ENCODE data around the gene HEPACAM.

Gene HEPACAM

DNA sequence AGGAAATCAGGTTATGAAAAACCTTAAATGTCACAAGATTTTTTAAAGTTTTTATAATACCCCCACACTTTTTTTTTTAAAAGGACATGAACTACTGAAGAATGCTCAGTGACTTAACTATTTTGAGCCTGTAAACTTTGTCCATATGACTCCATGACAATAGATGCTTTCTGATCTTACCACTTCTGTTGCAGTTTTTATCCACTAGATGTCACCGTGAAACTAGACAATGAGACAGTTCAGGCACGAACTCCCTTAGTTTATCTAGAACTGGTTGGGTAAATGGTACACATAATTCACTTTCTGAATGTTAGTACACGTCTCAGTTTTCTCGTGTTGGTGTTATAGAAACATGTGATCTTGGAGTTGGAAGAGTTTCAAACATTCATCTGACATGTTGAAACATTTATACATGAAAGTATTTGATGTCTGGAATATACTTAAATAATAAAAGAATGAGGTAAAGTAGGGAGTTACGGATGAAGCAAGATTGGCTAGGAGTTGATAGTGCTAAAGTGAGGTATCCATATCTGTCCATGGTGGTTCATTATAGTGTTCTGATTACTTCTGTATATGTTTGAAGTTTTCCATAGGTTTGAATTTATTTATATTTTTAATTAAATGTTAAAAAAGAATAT is 26.2 kb upstream of the HEPACAM start:
- Histone ChIP-seq H3K4me1 (no peaks in the 10 kb centered on the region), H3K36me3 (ENCODE audit: control insufficient read depth, insufficient read depth, low read length) (no peaks in the 10 kb centered on the region), H3K9ac (no peak overlapping the region), H3K79me2 (no peaks in the 10 kb centered on the region), H3K27me3 (ENCODE audit: control insufficient read depth, insufficient read depth, low read length) (no peaks in the 10 kb centered on the region), H3K4me3 (ENCODE audit: low read depth, low read length) (no peak overlapping the region), H3K27ac (no peak overlapping the region), H3K9me3 (ENCODE audit: control insufficient read depth, low read length) (no peaks in the 10 kb centered on the region), H2AFZ (no peak overlapping the region), H3K4me2 (ENCODE audit: low read length) (no peak overlapping the region)
- TF ChIP-seq, protein P1, sequence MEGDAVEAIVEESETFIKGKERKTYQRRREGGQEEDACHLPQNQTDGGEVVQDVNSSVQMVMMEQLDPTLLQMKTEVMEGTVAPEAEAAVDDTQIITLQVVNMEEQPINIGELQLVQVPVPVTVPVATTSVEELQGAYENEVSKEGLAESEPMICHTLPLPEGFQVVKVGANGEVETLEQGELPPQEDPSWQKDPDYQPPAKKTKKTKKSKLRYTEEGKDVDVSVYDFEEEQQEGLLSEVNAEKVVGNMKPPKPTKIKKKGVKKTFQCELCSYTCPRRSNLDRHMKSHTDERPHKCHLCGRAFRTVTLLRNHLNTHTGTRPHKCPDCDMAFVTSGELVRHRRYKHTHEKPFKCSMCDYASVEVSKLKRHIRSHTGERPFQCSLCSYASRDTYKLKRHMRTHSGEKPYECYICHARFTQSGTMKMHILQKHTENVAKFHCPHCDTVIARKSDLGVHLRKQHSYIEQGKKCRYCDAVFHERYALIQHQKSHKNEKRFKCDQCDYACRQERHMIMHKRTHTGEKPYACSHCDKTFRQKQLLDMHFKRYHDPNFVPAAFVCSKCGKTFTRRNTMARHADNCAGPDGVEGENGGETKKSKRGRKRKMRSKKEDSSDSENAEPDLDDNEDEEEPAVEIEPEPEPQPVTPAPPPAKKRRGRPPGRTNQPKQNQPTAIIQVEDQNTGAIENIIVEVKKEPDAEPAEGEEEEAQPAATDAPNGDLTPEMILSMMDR (IDR thresholded peaks at IDR 0.05): peak; percentile 53

DNA sequence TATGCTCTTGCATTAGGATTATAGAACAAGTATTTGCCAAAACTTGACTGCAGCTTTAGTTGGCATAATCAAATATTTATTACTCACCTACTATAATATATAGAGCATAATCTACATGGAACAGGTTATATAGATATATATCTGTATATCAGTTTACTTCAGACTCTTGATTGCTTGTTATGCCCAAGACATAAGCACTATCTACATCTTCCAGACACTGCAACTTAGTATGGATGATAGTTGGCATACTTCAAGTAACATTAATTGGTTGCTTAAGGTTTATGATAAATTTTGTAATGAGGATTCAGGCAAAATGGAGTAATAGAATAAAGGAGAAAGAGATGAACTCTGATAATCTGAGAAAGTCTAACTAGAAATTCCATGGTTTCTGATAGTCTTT is 19.2 kb upstream of the HEPACAM start:
- Histone ChIP-seq H3K9ac (no peak overlapping the region), H3K79me2 (no peaks in the 10 kb centered on the region), H2AFZ (no peak overlapping the region), H3K4me1 (no peaks in the 10 kb centered on the region), H3K9me3 (ENCODE audit: control insufficient read depth, low read length) (no peaks in the 10 kb centered on the region), H3K27ac (no peak overlapping the region), H3K27me3 (ENCODE audit: control insufficient read depth, insufficient read depth, low read length) (no peaks in the 10 kb centered on the region), H3K4me3 (ENCODE audit: low read depth, low read length) (no peak overlapping the region), H3K4me2 (ENCODE audit: low read length) (no peak overlapping the region), H3K36me3 (ENCODE audit: control insufficient read depth, insufficient read depth, low read length) (no peaks in the 10 kb centered on the region)
- TF ChIP-seq, protein P1 (IDR thresholded peaks at IDR 0.05): no peak

GRCh38 chr11:124954590-124954955 is 18.7 kb upstream of the HEPACAM start:
- no peaks in the 10 kb centered on the region for H3K79me2 ChIP-seq
- peak overlapping the region; percentile 80 for H3K27ac ChIP-seq
- peak overlapping the region; percentile 86 for H3K4me2 ChIP-seq (ENCODE audit: low read length)
- peak overlapping the region; percentile 73 for H3K4me3 ChIP-seq (ENCODE audit: low read depth, low read length)
- no peaks in the 10 kb centered on the region for H3K9me3 ChIP-seq (ENCODE audit: control insufficient read depth, low read length)
- TF ChIP-seq, protein P1 (IDR thresholded peaks at IDR 0.05): no peak
- peak overlapping the region; percentile 93 for H2AFZ ChIP-seq
- H3K4me1 ChIP-seq: no peaks in the 10 kb centered on the region
- no peaks in the 10 kb centered on the region for H3K36me3 ChIP-seq (ENCODE audit: control insufficient read depth, insufficient read depth, low read length)
- no peaks in the 10 kb centered on the region for H3K27me3 ChIP-seq (ENCODE audit: control insufficient read depth, insufficient read depth, low read length)
- H3K9ac ChIP-seq: no peak overlapping the region

- Histone ChIP-seq H2AFZ (peak within 1 kb of the TSS; percentile 93), H3K27ac (peak within 1 kb of the TSS; percentile 80), H3K9me3 (ENCODE audit: control insufficient read depth, low read length) (no peaks in the 10 kb centered on the region), H3K4me3 (ENCODE audit: low read depth, low read length) (peak within 1 kb of the TSS; percentile 73), H3K4me1 (no peaks in the 10 kb centered on the region), H3K36me3 (ENCODE audit: control insufficient read depth, insufficient read depth, low read length) (no peaks in the 10 kb centered on the region), H3K9ac (peak within 1 kb of the TSS; percentile 53), H3K27me3 (ENCODE audit: control insufficient read depth, insufficient read depth, low read length) (no peaks in the 10 kb centered on the region), H3K4me2 (ENCODE audit: low read length) (peak within 1 kb of the TSS; percentile 86), H3K79me2 (no peaks in the 10 kb centered on the region)
- TF ChIP-seq, protein P1 (IDR thresholded peaks at IDR 0.05): no peak
Observed at GRCh38 chr11:124953753-124954589, 18.1 kb upstream of the HEPACAM start, which contains the start of gene CCDC15. Gene CCDC15, plus strand, starts transcription at chr11:124954202. Its CDS starts 531 bp downstream, at chr11:124954733.
